ENCODE data around the gene STX4.
"Not testable (repeated sequence)": the region's sequence is repeated elsewhere in the genome, so short reads cannot be mapped to it uniquely, and the experiment has no call there.

STX4 gene

DNA sequence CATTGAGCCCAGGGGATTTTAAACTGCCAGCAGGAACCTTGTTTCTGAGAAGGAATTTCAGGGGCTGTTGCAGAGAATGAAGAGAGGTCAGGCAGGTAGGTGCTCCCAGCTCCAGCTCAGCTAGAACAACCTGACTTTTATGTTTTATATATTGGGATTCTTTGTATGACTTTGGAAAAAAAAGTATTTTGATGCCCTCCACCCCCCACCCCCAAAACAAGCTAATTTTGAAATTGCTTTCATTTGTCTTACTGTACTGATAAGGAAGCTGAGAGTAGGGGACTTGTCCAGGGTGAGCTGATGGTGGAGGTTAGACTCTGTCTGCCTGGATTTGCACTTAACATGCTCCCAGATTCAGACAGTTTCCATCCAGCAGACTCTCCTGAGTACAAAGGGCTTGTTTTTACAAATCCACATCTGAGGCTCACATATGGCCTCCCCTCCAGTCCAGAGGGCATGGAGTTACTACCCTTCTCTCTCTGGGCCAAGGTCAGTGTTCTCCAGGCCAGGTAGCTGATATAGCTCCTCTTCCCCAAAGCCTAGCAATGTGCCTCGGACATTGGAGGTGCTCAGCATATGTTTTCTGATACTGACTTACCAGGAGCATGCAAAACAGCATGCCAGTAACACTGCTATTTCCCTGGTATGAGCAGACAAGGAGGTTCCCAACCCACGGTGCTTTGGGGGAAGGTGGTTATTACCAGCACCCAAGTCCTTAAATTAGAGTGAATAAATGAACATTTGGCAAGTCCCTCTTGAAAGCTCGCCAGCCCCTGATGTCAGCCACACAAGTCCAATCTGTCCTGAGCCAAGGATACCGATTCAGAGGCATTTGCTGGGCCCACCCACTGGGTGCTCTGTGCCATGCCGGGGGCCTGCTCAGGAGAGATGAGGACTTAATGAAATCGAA is 34.3 kb upstream of the STX4 start:
- no peak for DNase-seq (ENCODE audit: low spot score)

GRCh38 chr16:31000671-31001382 is 32.5 kb upstream of the STX4 start:
- no peak for DNase-seq (ENCODE audit: low spot score)

GRCh38 chr16:31001507-31002249 is 31.7 kb upstream of the STX4 start:
- DNase-seq (ENCODE audit: low spot score), result no peak

DNA sequence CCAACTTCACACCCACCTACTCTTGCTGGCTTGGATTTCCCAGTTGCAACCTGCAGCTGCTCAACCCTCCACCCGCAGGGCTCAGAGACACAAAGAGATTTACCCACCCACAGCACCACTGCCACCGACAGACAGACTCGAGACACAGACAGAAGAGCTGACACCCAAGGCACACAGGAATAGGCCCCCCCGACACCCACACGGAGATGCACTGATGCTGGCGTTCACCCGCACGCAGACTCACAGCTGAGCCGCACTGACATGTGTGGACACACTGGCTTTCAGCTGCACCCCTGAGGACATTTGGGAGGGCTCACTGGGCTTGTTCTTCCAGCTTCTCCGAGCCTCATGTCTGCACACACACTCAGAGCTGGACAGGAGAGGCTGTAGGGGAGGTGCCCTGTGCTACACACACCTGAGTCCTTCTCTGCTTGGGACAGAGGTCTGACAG is 31.1 kb upstream of the STX4 start:
- no peak for DNase-seq (ENCODE audit: low spot score)

DNA sequence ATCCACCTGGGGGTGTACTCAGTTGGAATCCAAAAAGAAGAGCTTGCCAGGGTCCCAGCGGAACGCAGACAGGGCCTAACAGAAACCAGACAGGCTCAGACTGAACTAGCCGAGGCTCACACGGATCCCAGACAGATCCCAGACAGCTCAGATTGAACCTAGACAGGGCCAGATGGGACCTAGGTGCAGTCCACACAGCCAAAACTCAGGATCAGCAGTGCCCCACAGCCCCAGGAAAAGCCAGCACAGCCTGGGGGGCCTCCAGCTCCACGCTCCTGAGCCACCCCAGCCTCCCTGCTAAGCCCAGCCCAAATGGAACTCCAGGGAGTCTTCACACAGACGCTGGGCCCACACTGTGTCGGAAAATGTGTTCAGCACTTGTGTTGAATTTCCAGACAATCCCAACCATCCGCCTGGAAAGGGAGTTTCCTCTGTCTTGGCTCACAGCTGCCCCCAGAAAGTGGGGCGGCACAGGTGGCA is 30.5 kb upstream of the STX4 start:
- DNase-seq (ENCODE audit: low spot score), result no peak

DNA sequence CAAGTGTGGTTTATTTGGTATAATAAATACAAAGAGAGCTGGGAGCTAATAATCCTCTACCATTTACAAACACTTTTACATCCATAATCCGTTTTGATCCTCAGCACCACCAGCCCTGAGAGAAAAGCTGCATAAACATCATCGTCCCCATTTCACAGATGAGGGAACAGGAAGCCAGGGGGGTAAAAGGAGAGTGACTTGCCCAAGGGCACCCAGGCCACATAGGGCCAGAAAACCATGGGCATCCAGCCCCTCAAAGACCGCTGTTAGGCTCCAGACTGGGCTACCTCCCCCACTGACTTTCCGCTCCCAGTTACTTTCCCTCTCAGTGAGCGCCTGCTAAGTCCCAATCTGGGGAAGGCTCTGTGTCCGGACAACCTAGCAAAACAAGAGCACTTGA is 29.6 kb upstream of the STX4 start:
- DNase-seq (ENCODE audit: low spot score), result no peak

GRCh38 chr16:31004658-31005057 is 28.7 kb upstream of the STX4 start:
- no peak for DNase-seq (ENCODE audit: low spot score)

GRCh38 chr16:31005350-31006085 is 27.8 kb upstream of the STX4 start:
- no peak for DNase-seq (ENCODE audit: low spot score)

DNA sequence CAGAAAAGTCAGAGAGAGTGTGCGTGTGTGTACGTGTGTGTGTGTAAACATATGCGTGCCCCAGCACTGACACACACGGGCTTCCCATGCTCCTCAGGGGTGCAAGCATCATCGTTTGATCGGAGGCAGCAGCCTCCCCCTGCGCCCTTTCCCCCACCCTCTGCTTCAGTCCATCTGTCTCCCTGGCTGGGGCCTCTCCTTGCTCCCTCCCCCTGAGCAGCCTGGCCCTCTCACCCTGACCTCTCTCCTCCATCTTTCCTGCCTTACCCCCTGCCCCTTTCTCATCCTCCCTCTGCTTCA is 27.3 kb upstream of the STX4 start:
- DNase-seq (ENCODE audit: low spot score), result no peak

DNA sequence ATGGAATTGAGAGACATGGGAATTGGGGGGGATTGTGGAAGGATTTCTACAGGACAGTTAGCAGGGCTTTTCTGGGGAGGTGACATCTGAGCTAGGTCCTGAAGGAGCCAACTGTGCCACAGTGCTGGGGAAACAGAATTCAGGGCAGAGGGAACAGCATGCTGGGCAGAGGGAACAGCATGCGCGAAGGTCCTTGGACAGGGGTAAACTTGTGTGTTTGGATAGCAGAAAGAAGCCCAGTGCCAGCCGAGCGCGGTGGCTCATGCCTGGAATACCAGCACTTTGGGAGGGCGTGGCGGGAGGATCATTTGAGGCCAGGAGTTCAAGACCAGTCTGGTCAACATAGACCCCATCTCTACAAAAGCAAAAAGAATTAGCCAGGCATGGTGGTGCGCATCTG is 26.8 kb upstream of the STX4 start:
- DNase-seq (ENCODE audit: low spot score), result no peak

DNA sequence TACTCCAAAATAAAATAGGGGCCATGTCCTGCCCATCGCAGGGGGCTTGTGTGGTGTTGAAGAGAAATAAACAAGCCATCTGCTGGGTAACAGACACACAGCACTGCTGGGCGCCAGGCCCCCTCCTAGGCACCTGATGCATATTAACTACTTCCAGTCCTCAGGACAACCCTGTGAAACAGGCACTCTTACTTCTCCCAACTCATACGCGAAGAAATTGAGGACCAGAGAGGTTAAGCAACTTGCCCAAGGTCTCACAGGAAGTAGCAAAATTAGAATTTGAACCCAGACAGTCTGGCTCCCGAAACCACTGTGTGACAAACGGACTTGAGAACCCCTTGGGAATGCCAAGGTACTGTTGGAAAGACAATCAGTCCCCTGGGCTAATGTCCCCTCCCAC is 25.7 kb upstream of the STX4 start:
- DNase-seq (ENCODE audit: low spot score), result no peak

DNA sequence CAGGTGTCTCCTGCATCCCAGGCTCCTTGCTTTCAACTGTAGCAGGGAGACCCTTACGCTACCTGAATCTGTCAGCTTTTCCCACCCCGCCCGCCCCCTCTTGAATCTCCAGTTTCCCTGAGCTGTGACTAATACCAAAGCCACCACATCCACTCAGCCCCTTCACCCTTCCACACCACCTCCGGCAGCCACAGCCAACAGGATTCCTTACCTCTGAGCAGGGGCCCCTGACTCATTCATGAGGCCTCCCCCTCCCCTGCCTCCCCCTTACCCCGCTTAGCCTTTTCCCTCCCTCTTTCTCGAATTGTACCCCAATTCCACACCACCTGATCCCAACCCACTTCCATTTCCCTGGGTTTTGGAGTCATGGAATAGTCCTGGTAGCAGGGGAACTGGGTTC is 25.2 kb upstream of the STX4 start:
- DNase-seq (ENCODE audit: low spot score), result no peak

GRCh38 chr16:31008551-31008950 is 24.8 kb upstream of the STX4 start:
- DNase-seq (ENCODE audit: low spot score), result no peak

GRCh38 chr16:31009120-31009519 is 24.2 kb upstream of the STX4 start:
- DNase-seq (ENCODE audit: low spot score), result no peak

- no peak for DNase-seq (ENCODE audit: low spot score)
Observed at GRCh38 chr16:31009894-31010584, 23.3 kb upstream of the STX4 start.

DNA sequence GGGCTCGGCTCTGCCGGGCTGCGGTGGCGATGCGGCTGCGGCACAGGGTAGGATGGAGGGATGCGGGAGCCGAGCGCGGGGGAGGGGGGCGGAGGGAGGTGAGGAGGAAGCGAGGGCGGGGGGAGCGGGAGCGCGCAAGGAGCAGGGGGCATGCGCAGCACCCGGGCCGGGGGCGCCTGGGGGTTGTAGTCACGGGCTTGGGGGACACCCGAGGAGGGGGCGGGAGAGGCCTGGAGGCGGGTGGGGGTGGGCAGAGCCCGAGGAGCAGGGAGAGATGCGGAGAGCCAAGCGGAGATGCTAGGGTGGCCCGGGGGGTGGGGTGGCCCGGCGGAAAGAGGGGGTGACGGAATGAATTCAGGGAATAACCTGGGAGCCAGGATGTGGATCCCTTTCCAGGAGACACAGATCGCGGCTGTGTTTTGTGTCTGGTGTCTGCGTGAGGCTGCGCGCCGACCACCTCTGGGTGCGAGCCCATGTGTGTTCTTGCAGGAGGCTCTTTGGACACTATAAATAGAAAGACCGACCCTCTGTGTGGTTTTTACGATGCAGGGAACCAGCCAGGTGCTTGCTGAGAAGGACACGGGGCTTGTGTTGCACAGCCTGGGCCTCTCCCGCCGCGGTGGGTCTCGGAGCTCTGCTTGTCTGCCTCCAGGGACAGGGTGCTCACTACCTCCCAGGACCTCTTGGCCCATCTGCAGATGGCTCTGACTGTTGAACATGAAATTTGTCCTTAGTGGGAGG is 22.6 kb upstream of the STX4 start, which contains the start of gene STX1B:
Gene STX1B, minus strand, starts transcription at position 54 of the 741 bp plus-strand sequence. CDS start 242 bp downstream, outside the sequence.
- no peak for DNase-seq (ENCODE audit: low spot score)

DNA sequence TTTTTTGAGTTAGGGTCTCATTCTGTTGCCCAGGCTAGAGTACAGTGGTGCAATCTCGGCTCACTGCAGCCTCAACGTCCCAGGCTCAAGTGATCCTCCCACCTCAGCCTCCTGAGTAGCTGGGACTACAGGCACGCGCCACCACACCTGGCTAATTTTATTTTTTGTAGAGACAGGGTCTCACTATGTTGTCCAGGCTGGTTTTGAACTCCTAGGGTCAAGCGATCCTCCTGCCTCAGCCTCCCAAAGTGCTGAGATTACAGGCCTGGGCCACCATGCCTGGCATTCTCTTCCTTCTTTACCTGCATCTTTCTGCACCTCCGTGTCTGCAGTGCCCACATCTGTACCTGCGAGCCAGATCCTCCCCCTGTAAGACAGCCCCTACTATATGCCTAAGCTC is 21.5 kb upstream of the STX4 start:
- DNase-seq (ENCODE audit: low spot score), result not testable (repeated sequence)

DNA sequence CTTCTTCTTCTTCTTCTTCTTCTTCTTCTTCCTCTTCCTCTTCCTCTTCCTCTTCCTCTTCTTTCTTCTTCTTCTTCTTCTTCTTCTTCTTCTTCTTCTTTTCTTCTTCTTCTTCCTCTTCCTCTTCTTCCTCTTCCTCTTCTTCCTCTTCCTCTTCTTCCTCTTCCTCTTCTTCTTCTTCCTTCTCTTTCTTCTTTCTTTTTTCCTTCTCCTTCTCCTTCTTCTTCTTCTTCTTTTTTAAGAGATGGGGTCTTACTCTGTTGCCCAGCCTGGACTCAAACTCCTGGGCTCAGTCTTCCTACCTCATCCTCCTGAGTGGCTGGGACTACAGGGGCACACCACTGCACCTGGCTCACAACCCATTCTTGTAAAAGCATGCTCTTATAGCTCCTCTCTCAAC is 20.1 kb upstream of the STX4 start:
- DNase-seq (ENCODE audit: low spot score), result not testable (repeated sequence)

GRCh38 chr16:31016018-31016417 is 17.3 kb upstream of the STX4 start:
- no peak for DNase-seq (ENCODE audit: low spot score)

DNA sequence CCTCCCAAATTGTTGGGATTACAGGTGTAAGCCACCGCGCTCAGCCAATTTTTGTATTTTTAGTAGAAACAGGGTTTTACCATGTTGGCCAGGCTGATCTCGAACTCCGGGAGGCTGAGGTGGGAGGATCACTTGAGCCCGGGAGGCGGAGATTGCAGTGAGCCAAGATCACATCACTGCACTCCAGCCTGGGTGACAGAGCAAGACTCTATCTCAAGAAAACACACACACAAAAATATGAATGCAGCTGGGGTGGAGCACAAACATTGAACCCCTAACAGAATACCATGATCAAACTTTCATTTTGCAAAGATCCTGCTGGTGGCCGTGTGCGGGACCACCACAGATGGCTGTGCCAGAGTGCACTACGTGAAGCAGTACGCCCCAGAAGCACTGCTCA is 15.6 kb upstream of the STX4 start:
- not testable (repeated sequence) for DNase-seq (ENCODE audit: low spot score)
